ENCODE results near the gene ABCC10.
A peak's percentile ranks its signal among the peaks of the same experiment; 100 is the strongest.

The ABCC10 gene

DNA sequence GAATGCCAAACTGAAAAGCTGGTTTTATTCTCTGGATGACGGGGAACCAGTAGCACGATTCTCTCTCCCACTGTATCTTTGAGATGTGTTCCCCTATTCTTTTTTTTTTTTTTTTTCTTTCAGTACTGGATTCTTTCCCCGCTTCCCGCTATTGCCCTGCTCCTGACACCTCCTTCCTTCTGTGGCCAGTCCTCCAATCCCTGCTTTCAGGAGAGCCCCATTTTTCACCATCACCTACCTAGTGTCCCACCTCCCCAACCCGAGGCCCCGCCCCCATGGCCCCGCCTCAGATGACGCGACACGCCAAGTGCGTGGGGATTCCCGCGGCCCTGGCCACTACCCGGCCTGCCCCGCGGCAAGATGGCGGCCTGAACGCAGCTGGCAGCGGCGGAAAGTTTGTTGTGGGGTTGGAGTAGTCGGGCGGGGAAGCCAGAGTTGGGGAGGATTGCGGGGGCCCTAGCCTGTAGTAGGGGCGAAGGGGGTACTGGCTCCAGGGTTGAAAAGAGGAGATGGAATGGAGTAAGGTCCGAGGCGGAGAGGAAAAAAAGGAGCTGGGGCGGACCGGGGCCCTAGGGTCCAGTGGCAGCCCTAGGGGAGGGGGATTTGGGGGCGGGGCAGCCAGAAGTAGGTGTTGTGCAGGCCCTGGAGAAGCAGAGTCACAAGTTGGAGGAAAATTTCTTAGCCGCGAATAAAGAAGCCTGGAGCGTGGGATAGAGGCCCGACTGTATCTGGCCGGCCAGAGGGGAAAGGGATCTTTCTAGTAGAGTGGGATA, 50.1 kb downstream of the ABCC10 start, which contains the start of gene TJAP1:
Gene TJAP1, plus strand, starts transcription at position 336 of the 773 bp plus-strand sequence. CDS start 21,432 bp downstream, outside the sequence.
- Histone ChIP-seq H3F3A (ENCODE audit: low read depth) (no peaks in the 10 kb centered on the region), H3K9me2 (replicated peaks; ENCODE audit: low read depth, low read length) (no peaks in the 10 kb centered on the region), H3K4me2 (ENCODE audit: low read depth, low read length, poor library complexity, severe bottlenecking) (peak within 1 kb of the TSS; percentile 84)

GRCh38 chr6:43478008-43478372, 50.6 kb downstream of the ABCC10 start:
- Histone ChIP-seq H3K9me2 (replicated peaks; ENCODE audit: low read depth, low read length) (no peaks in the 10 kb centered on the region), H3K9me3 (ENCODE audit: insufficient read depth, low read depth, low read length) (no peaks in the 10 kb centered on the region), H3K79me2 (ENCODE audit: insufficient read depth, low read length) (peaks cover 36% of the 10 kb centered on the region), H3K4me3 (ENCODE audit: low read length, poor library complexity, severe bottlenecking) (peak overlapping the region; percentile 93), H3K27me3 (ENCODE audit: insufficient read depth, low read length, poor library complexity, severe bottlenecking) (no peaks in the 10 kb centered on the region), H3K36me3 (ENCODE audit: insufficient read depth, low read length) (no peaks in the 10 kb centered on the region), H3K9ac (ENCODE audit: low read depth, low read length, poor library complexity, severe bottlenecking) (peak overlapping the region; percentile 93), H2AFZ (ENCODE audit: low read length) (peak overlapping the region; percentile 95), H3K4me1 (ENCODE audit: insufficient read depth, low read length, poor library complexity, severe bottlenecking) (peaks cover 34% of the 10 kb centered on the region), H4K20me1 (ENCODE audit: insufficient read depth, low read length, poor library complexity, severe bottlenecking) (peaks cover 4% of the 10 kb centered on the region), H3K4me2 (ENCODE audit: low read depth, low read length, poor library complexity, severe bottlenecking) (peak overlapping the region; percentile 84), H3F3A (ENCODE audit: low read depth) (no peaks in the 10 kb centered on the region)
- no peak for TF ChIP-seq EZH2phosphoT487 (IDR thresholded peaks at IDR 0.05; ENCODE audit: borderline replicate concordance)
- no peak for TF ChIP-seq CTCF (conservative IDR thresholded peaks at IDR 0.05; ENCODE audit: low read length)

More for the DNA sequence above, 50.1 kb downstream of the ABCC10 start, which contains the start of gene TJAP1:
- Histone ChIP-seq H3K4me1 (ENCODE audit: insufficient read depth, low read length, poor library complexity, severe bottlenecking) (peaks cover 34% of the 10 kb centered on the region), H3K9ac (ENCODE audit: low read depth, low read length, poor library complexity, severe bottlenecking) (peak within 1 kb of the TSS; percentile 93), H2AFZ (ENCODE audit: low read length) (peak within 1 kb of the TSS; percentile 95), H3K27me3 (ENCODE audit: insufficient read depth, low read length, poor library complexity, severe bottlenecking) (no peaks in the 10 kb centered on the region), H3K4me3 (ENCODE audit: low read length, poor library complexity, severe bottlenecking) (peak within 1 kb of the TSS; percentile 93), H3K36me3 (ENCODE audit: insufficient read depth, low read length) (no peaks in the 10 kb centered on the region), H4K20me1 (ENCODE audit: insufficient read depth, low read length, poor library complexity, severe bottlenecking) (peaks cover 4% of the 10 kb centered on the region), H3K9me3 (ENCODE audit: insufficient read depth, low read depth, low read length) (no peaks in the 10 kb centered on the region), H3K79me2 (ENCODE audit: insufficient read depth, low read length) (peaks cover 36% of the 10 kb centered on the region)
- TF ChIP-seq EZH2phosphoT487 (IDR thresholded peaks at IDR 0.05; ENCODE audit: borderline replicate concordance) (no peak), CTCF (conservative IDR thresholded peaks at IDR 0.05; ENCODE audit: low read length) (no peak)

GRCh38 chr6:43481075-43481474, 53.7 kb downstream of the ABCC10 start:
- peaks cover 36% of the 10 kb centered on the region for H3K79me2 ChIP-seq (ENCODE audit: insufficient read depth, low read length)
- H3K9ac ChIP-seq (ENCODE audit: low read depth, low read length, poor library complexity, severe bottlenecking), result no peak overlapping the region
- no peaks in the 10 kb centered on the region for H3K9me2 ChIP-seq (replicated peaks; ENCODE audit: low read depth, low read length)
- H3K4me2 ChIP-seq (ENCODE audit: low read depth, low read length, poor library complexity, severe bottlenecking), result peak overlapping the region; percentile 84
- no peaks in the 10 kb centered on the region for H3K36me3 ChIP-seq (ENCODE audit: insufficient read depth, low read length)
- H3K27me3 ChIP-seq (ENCODE audit: insufficient read depth, low read length, poor library complexity, severe bottlenecking), result no peaks in the 10 kb centered on the region
- H3K9me3 ChIP-seq (ENCODE audit: insufficient read depth, low read depth, low read length), result no peaks in the 10 kb centered on the region
- no peak overlapping the region for H3K4me3 ChIP-seq (ENCODE audit: low read length, poor library complexity, severe bottlenecking)
- H3F3A ChIP-seq (ENCODE audit: low read depth), result no peaks in the 10 kb centered on the region
- peaks cover 4% of the 10 kb centered on the region for H4K20me1 ChIP-seq (ENCODE audit: insufficient read depth, low read length, poor library complexity, severe bottlenecking)
- no peak overlapping the region for H2AFZ ChIP-seq (ENCODE audit: low read length)
- TF ChIP-seq CTCF (conservative IDR thresholded peaks at IDR 0.05; ENCODE audit: low read length), result no peak
- no peak for TF ChIP-seq EZH2phosphoT487 (IDR thresholded peaks at IDR 0.05; ENCODE audit: borderline replicate concordance)
- peaks cover 34% of the 10 kb centered on the region for H3K4me1 ChIP-seq (ENCODE audit: insufficient read depth, low read length, poor library complexity, severe bottlenecking)
